Skeletal muscle tissue (tissue), 4 donors: ENCODE results near the gene ADNP2. TPM values are rescaled to one million over a fixed set of nuclear protein-coding genes. Genes with fewer than 3 reads are reported as not detected.

Experiments
- H3K27ac ChIP-seq: one replicate; pipeline ENCODE4 v1.7.0; 2013; ENCODE audit warnings: mild to moderate bottlenecking, low read depth, low read length, inconsistent platforms
- H3K27me3 ChIP-seq, 3 donors: one replicate each; pipeline ENCODE4 v1.7.0; 2013; ENCODE audit warnings: low read length in 3 of 3; ENCODE audit not compliant: control insufficient read depth in 3 of 3, insufficient read depth in 3 of 3
- H3K36me3 ChIP-seq, 3 donors: one replicate each; pipeline ENCODE4 v1.7.0; 2013; ENCODE audit warnings: low read length in 3 of 3; ENCODE audit not compliant: control insufficient read depth in 3 of 3, insufficient read depth in 3 of 3
- H3K4me1 ChIP-seq, 3 donors: one replicate each; pipeline ENCODE4 v1.7.0; 2013; ENCODE audit warnings: low read length in 3 of 3, mild to moderate bottlenecking in 3 of 3; ENCODE audit not compliant: control insufficient read depth in 3 of 3, insufficient read depth in 3 of 3
- H3K4me3 ChIP-seq, 3 donors: one replicate each; pipeline ENCODE4 v1.7.0; 2013; ENCODE audit warnings: low read length in 3 of 3
- H3K9ac ChIP-seq, 3 donors: one replicate each; pipeline ENCODE4 v1.7.0; 2013; ENCODE audit warnings: low read length in 3 of 3, mild to moderate bottlenecking in 3 of 3, moderate library complexity in 2 of 3, low read depth in 1 of 3
- H3K9me3 ChIP-seq, 3 donors: one replicate each; pipeline ENCODE4 v1.7.0; 2013; ENCODE audit warnings: low read length in 3 of 3; ENCODE audit not compliant: control insufficient read depth in 3 of 3
- total RNA-seq: library from RNA; depleted of rRNA; stranded (reverse); fragments of >200 nt; gene quantifications from one replicate; pipeline ENCODE4 v1.2.3, GENCODE V29; 2014
- donor health status: Osteomylitis.

ADNP2 gene
- total RNA-seq, 1 donor from 2014 or later: 8.4 TPM

DNA sequence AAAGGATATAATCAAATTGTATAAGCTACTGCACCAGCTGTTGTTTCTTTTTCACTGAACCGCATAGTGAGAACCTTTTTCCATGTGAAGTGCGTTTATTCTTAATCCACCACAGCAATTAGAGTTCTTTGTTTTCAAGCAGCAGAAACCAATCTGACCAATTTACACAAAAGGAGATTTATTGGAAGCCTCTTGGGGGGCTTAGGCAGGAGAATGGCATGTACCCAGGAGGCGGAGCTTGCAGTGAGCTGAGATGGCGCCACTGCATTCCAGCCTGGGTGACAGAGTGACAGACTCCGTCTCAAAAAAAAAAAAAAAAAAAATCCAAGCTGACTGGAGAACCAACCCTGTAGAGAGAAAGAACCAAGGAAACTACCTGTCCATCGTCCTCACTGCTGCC is 10.0 kb downstream of the ADNP2 start:
- Histone ChIP-seq H3K4me3 (no peak overlapping the region), H3K9ac (no peak overlapping the region), H3K36me3 (no peaks in the 10 kb centered on the region), H3K4me1 (no peaks in the 10 kb centered on the region), H3K27me3 (no peaks in the 10 kb centered on the region), H3K9me3 (no peaks in the 10 kb centered on the region), H3K27ac (no peak overlapping the region)

DNA sequence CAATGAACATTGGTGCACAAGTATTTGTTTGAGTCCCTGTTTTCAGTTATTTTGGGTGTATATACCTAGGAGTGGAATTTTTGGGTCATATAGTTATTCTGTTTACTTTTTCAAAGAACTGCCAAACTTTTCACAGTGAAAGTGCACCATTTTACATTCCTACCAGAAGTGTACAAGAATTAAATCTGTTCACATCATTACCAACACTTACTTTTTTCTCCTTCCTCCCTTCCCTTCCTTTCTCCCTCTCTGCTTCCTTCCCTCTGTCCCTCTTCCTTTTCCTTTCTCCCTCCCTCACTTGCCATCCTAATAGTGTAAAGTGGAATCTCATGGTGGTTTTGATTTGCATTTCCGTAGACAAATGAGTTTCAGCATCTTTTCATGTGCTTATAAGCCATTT is 11.9 kb downstream of the ADNP2 start:
- no peaks in the 10 kb centered on the region for H3K27me3 ChIP-seq
- H3K9ac ChIP-seq: no peak overlapping the region
- no peak overlapping the region for H3K27ac ChIP-seq
- no peaks in the 10 kb centered on the region for H3K36me3 ChIP-seq
- no peaks in the 10 kb centered on the region for H3K4me1 ChIP-seq
- no peaks in the 10 kb centered on the region for H3K9me3 ChIP-seq
- no peak overlapping the region for H3K4me3 ChIP-seq

GRCh38 chr18:80124131-80124530 is 15.1 kb downstream of the ADNP2 start:
- no peak overlapping the region for H3K27ac ChIP-seq
- H3K4me3 ChIP-seq: no peak overlapping the region
- H3K4me1 ChIP-seq: no peaks in the 10 kb centered on the region
- no peaks in the 10 kb centered on the region for H3K9me3 ChIP-seq
- H3K9ac ChIP-seq: no peak overlapping the region
- no peaks in the 10 kb centered on the region for H3K27me3 ChIP-seq
- no peaks in the 10 kb centered on the region for H3K36me3 ChIP-seq

DNA sequence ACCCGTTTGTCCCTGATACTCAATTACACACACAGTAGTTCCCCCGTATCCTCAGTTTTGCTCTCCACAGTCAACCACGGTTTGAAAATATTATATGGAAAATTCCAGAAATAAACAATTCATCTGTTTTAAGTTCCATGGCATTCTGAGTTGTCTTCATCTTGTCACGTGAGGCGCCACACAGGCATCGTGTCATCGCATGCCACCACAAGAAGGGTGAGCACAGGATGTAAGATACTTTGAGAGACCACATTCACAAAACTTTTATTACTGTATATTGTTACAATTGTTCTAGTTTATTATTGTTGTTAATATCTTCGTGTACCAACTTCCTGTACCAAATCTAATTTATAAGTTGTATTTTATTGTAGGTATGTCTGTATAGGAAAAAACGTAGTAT is 17.7 kb downstream of the ADNP2 start:
- Histone ChIP-seq H3K4me1 (no peaks in the 10 kb centered on the region), H3K27me3 (no peaks in the 10 kb centered on the region), H3K27ac (no peak overlapping the region), H3K9ac (no peak overlapping the region), H3K9me3 (no peaks in the 10 kb centered on the region), H3K4me3 (no peak overlapping the region), H3K36me3 (no peaks in the 10 kb centered on the region)

DNA sequence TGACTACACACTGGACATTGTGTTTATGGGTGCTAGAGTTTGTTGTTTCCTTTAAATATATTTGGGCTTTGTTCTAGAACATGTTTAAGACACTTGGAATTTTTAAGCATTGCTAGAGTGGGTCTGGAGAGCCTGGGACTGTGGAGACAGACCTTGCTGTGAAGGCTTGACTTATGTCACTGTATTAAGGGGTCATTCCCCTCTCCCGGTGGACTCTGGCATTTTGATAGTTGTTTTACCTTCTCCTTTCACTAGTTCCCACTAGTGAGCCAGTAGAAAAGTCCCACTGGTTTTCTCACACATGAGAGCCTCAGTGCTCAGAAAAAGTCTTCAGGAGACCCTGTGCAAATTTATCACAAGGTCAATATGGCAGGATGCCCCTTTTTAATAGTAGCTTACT is 18.6 kb downstream of the ADNP2 start:
- H3K4me3 ChIP-seq: no peak overlapping the region
- no peaks in the 10 kb centered on the region for H3K9me3 ChIP-seq
- no peak overlapping the region for H3K27ac ChIP-seq
- H3K9ac ChIP-seq: no peak overlapping the region
- H3K4me1 ChIP-seq: no peaks in the 10 kb centered on the region
- H3K36me3 ChIP-seq: no peaks in the 10 kb centered on the region
- H3K27me3 ChIP-seq: no peaks in the 10 kb centered on the region

GRCh38 chr18:80129672-80130367 is 20.8 kb downstream of the ADNP2 start:
- H3K9ac ChIP-seq: no peak overlapping the region
- no peaks in the 10 kb centered on the region for H3K9me3 ChIP-seq
- no peaks in the 10 kb centered on the region for H3K4me1 ChIP-seq
- no peak overlapping the region for H3K27ac ChIP-seq
- no peak overlapping the region for H3K4me3 ChIP-seq
- no peaks in the 10 kb centered on the region for H3K27me3 ChIP-seq
- peaks cover 0 to 10% (median 9%) of the 10 kb centered on the region in 3 donors for H3K36me3 ChIP-seq

- peaks cover 0 to 10% (median 9%) of the 10 kb centered on the region in 3 donors for H3K36me3 ChIP-seq
- H3K4me1 ChIP-seq: no peaks in the 10 kb centered on the region
- H3K27me3 ChIP-seq: no peaks in the 10 kb centered on the region
- no peak overlapping the region for H3K9ac ChIP-seq
- no peak overlapping the region for H3K27ac ChIP-seq
- H3K9me3 ChIP-seq: no peaks in the 10 kb centered on the region
- H3K4me3 ChIP-seq: no peak overlapping the region
These were observed 21.5 kb downstream of the ADNP2 start for GRCh38 chr18:80130555-80130954.

DNA sequence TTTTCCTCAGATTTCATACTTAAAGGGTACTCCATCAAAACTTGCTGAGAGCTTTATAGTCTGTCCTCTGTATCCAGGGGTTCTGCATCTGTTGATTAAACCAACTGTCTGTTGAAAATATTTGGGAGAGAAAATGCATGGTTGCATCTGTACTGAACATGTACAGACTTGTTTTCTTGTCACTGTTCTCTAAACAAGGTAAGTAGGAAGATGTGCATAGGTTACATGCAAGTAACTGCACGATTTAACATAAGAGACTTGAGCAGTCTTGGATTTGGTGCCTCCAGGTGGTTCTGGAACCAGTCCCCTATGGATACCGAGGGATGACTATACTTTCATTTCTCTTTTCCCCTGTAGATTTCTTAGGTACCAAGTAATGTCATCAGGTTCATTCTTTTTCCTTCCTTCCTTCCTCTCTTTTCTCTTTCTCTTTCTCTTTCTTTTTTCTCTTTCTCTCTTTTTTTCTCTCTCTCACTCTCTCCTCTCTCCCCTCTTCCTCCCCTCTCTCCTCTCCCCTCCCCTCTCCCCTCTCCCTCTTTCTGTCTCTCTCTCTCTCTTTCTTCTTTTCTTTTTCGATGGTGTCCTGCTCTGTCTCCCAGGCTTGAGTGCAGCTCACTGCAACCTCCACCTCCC is 23.2 kb downstream of the ADNP2 start:
- no peak overlapping the region for H3K27ac ChIP-seq
- no peaks in the 10 kb centered on the region for H3K9me3 ChIP-seq
- H3K4me3 ChIP-seq: no peak overlapping the region
- no peak overlapping the region for H3K9ac ChIP-seq
- H3K27me3 ChIP-seq: no peaks in the 10 kb centered on the region
- H3K36me3 ChIP-seq: peaks cover 8 to 24% (median 20%) of the 10 kb centered on the region in 3 donors
- no peaks in the 10 kb centered on the region for H3K4me1 ChIP-seq

DNA sequence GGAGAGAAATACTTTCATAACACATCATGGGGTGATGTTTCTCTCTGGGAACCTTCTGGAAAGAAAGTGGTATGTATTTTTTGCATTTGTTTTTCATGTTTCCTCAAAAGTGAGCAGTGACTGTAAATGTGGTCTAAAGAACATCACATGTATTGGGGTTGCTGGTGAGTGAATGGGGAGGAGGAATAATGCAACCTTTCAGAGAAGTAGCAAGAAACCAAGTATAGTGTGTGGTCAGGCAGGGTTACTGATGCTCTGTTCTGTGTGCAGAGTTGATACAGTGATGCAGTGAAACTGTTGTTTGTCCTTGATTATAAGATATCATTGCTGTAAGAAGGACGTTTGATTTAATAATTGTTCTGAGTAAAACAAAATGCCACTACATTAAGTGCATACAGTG is 24.1 kb downstream of the ADNP2 start:
- H3K9me3 ChIP-seq: no peaks in the 10 kb centered on the region
- H3K9ac ChIP-seq: no peak overlapping the region
- no peak overlapping the region for H3K27ac ChIP-seq
- no peaks in the 10 kb centered on the region for H3K27me3 ChIP-seq
- no peaks in the 10 kb centered on the region for H3K4me1 ChIP-seq
- no peak overlapping the region for H3K4me3 ChIP-seq
- peaks cover 15 to 31% (median 27%) of the 10 kb centered on the region in 3 donors for H3K36me3 ChIP-seq

GRCh38 chr18:80135136-80135535 is 26.1 kb downstream of the ADNP2 start:
- Histone ChIP-seq H3K36me3 (peaks cover 21 to 36% (median 34%) of the 10 kb centered on the region in 3 donors), H3K9ac (no peak overlapping the region), H3K4me1 (no peaks in the 10 kb centered on the region)

More at GRCh38 chr18:80135136-80135535, 26.1 kb downstream of the ADNP2 start:
- H3K4me3 ChIP-seq: no peak overlapping the region
- H3K27ac ChIP-seq: no peak overlapping the region
- H3K27me3 ChIP-seq: no peaks in the 10 kb centered on the region
- H3K9me3 ChIP-seq: no peaks in the 10 kb centered on the region
